Natural killer cell treated with Interleukin-12 subunit alpha and Interleukin-12 subunit beta and Interleukin-15 and Interleukin-18, amount 100 ng/mL, for 72 hours (primary cell): Measurements from ENCODE around the gene SLCO3A1. TPM values are rescaled to one million over a fixed set of nuclear protein-coding genes. Genes with fewer than 3 reads are reported as not detected.
"Not testable (repeated sequence)": the region's sequence is repeated elsewhere in the genome, so short reads cannot be mapped to it uniquely, and the experiment has no call there.

Experiments
- ATAC-seq, 2 donors: fragments of 150-1000 bp; cut with Tn5 transposase in 1 of 2; sonication (Bioruptor Pico), chemical (Tn5 transposase) in 1 of 2; 2 replicates each; pipeline ENCODE4 v1.10.0; 2021
- DNase-seq: peaks from one replicate; pipeline ENCODE4 v3.0.0; 2022; ENCODE audit warnings: low spot score
- H3K27ac Mint-ChIP-seq, 2 donors: 1 replicate in 1 of 2; 2 replicates in 1 of 2; pipeline ENCODE4 v1.8.0; 2022; ENCODE audit warnings: mixed read lengths in 2 of 2, mild to moderate bottlenecking in 1 of 2, moderate library complexity in 1 of 2
- H3K27me3 Mint-ChIP-seq, 2 donors: 1 replicate in 1 of 2; 2 replicates in 1 of 2; pipeline ENCODE4 v1.8.0; 2022; ENCODE audit warnings: mixed read lengths in 2 of 2
- H3K36me3 Mint-ChIP-seq: one replicate; pipeline ENCODE4 v1.8.0; 2022; ENCODE audit warnings: mixed read lengths
- H3K4me1 Mint-ChIP-seq, 2 donors: 1 replicate in 1 of 2; 2 replicates in 1 of 2; pipeline ENCODE4 v1.8.0; 2022; ENCODE audit warnings: low read depth in 2 of 2, mixed read lengths in 2 of 2, mild to moderate bottlenecking in 1 of 2
- H3K4me3 Mint-ChIP-seq: one replicate; pipeline ENCODE4 v1.8.0; 2022; ENCODE audit warnings: mixed read lengths
- H3K9me3 Mint-ChIP-seq: 2 replicates; pipeline ENCODE4 v1.8.0; 2022; ENCODE audit warnings: mixed read lengths
- total RNA-seq, 2 donors: library from RNA; stranded (reverse); gene quantifications; one replicate each; pipeline ENCODE4 v1.2.3, GENCODE V29; 2022

Gene SLCO3A1
- total RNA-seq, 2 donors from 2014 or later = 10.4 to 12.5 TPM

DNA sequence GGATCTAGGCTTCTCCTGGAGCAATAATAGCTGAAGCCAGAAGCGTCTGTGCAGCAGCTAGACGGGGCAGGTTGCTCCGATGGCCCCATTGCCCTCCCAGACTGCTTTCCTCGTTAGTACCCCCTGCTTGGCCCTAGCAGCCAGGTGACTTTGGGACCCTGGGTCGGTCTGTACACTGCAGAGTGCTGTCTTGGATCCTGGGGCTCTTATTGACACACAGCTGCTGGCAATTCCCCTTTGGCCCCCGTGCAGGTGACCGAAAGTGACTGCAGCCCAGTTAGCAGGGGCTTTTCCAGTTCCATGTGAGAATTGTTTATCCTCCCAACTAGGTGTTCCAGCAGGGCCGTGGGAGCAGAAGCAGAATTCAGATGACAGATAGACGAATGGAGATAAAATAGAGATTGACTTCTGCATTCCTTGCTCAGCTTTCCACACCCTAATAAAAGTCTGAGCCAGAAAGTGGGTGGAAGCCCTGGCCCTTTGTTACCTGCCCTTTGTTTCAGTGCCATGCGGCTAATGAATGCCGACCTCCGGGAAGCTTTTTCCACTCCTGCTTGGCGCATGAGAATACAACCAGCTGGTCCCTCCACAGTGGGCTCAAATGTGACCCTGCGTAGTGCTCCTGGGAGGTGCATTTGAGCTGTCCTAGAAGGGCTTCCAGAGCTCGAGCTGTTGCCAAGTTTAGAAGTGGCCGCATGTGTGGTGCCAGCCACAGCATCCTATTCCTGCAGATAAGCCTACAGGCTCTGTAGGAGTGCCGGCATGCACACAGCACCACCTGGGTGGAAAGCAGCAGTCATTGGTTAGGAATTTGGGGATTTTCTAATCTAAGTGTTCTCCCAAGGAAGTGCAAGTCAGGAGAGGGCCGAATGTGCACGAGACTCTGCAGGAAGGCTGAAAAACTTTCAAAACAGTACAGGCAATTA is 94.4 kb downstream of the SLCO3A1 start:
- Mint-ChIP-seq H3K27me3 (no peaks in the 10 kb centered on the region), H3K4me1 (peaks cover 65 to 66% of the 10 kb centered on the region in 2 donors), H3K4me3 (no peak overlapping the region), H3K27ac (peak overlapping the region; percentile 27 to 88), H3K9me3 (no peaks in the 10 kb centered on the region), H3K36me3 (no peaks in the 10 kb centered on the region)
- DNase-seq = no peak
- no peak for ATAC-seq

DNA sequence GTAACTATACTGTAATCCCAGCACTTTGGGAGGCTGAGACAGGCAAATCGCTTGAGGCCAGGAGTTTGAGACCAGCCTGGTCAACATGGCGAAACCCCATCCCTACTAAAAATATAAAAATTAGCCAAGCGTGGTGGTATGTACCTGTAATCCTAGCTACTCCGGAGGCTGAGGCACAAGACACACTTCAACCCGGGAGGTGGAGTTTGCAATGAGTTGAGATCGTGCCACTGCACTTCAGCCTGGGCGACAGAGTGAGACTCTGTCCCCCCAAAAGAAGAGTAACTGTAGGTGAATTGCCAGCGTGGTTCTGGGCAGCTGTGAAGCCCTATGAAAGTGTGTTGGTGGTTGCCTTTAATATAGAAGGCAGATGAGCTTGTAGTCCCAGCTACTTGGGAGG is 95.9 kb downstream of the SLCO3A1 start:
- H3K4me1 Mint-ChIP-seq = peaks cover 64 to 66% of the 10 kb centered on the region in 2 donors
- DNase-seq = no peak
- H3K9me3 Mint-ChIP-seq = no peaks in the 10 kb centered on the region
- no peaks in the 10 kb centered on the region for H3K27me3 Mint-ChIP-seq
- no peak overlapping the region for H3K4me3 Mint-ChIP-seq
- H3K27ac Mint-ChIP-seq = peak overlapping the region in 1 of 2 donors; percentile 61
- no peaks in the 10 kb centered on the region for H3K36me3 Mint-ChIP-seq
- ATAC-seq = no peak

DNA sequence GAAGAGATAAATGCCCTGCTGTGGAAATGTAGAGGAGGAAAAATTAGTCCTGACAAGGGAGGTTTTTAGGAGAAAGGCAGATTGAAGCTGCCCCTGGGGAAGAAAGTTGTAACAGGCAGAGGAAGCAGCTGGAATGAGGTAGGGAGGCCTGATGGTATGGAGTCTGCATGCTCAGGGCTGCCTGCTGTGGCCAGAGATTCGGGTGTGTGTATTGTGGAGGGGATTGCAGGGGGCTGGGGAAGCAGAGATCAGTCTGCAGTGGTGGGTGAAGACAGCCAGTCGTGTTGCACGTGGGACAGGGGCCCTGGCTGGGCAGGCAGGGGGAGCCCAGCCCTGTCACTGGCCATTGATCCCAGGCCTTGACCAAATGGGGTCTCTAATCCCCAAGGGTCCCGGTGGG is 96.5 kb downstream of the SLCO3A1 start:
- Mint-ChIP-seq H3K36me3 (no peaks in the 10 kb centered on the region), H3K27ac (no peak overlapping the region), H3K4me3 (no peak overlapping the region), H3K9me3 (no peaks in the 10 kb centered on the region), H3K27me3 (no peaks in the 10 kb centered on the region), H3K4me1 (peaks cover 71 to 72% of the 10 kb centered on the region in 2 donors)
- ATAC-seq (no peak), DNase-seq (no peak)

GRCh38 chr15:91950631-91951329 is 97.3 kb downstream of the SLCO3A1 start:
- Mint-ChIP-seq H3K27ac (peak overlapping the region in 1 of 2 donors; percentile 13), H3K27me3 (no peaks in the 10 kb centered on the region), H3K9me3 (no peaks in the 10 kb centered on the region), H3K4me3 (no peak overlapping the region), H3K4me1 (peaks cover 70 to 72% of the 10 kb centered on the region in 2 donors), H3K36me3 (no peaks in the 10 kb centered on the region)
- ATAC-seq = no peak
- DNase-seq = no peak

DNA sequence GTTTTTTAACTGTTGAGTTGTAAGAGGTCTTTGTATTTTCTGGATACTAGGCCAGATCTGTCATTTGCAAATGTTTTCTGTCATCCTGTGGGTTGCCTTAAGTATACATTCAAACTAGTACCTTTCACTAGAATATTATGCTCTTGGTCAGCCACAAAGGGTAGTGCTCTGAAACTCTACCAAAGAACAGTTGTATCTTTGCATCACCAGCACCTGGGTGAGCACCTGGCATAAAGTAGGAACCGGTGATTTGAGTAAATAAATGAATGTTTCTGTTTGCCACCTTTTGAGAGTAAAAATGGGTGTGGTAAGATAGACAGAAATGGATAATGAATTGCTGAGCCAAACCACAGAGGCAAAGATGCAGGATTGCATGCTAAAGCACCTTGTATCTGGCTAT is 98.7 kb downstream of the SLCO3A1 start:
- H3K9me3 Mint-ChIP-seq = no peaks in the 10 kb centered on the region
- H3K4me1 Mint-ChIP-seq = peaks cover 57 to 66% of the 10 kb centered on the region in 2 donors
- ATAC-seq (no peak), DNase-seq (no peak)
- H3K36me3 Mint-ChIP-seq = no peaks in the 10 kb centered on the region
- H3K27me3 Mint-ChIP-seq = no peaks in the 10 kb centered on the region
- H3K27ac Mint-ChIP-seq = peak overlapping the region in 1 of 2 donors; percentile 13
- H3K4me3 Mint-ChIP-seq = no peak overlapping the region

GRCh38 chr15:91953432-91953831 is 99.9 kb downstream of the SLCO3A1 start:
- ATAC-seq (peak in 1 of 2 donors; percentile 43), DNase-seq (no peak)
- Mint-ChIP-seq H3K4me3 (no peak overlapping the region), H3K27me3 (no peaks in the 10 kb centered on the region), H3K36me3 (no peaks in the 10 kb centered on the region), H3K4me1 (peaks cover 56 to 61% of the 10 kb centered on the region in 2 donors), H3K27ac (peak overlapping the region in 1 of 2 donors; percentile 87), H3K9me3 (no peaks in the 10 kb centered on the region)

DNA sequence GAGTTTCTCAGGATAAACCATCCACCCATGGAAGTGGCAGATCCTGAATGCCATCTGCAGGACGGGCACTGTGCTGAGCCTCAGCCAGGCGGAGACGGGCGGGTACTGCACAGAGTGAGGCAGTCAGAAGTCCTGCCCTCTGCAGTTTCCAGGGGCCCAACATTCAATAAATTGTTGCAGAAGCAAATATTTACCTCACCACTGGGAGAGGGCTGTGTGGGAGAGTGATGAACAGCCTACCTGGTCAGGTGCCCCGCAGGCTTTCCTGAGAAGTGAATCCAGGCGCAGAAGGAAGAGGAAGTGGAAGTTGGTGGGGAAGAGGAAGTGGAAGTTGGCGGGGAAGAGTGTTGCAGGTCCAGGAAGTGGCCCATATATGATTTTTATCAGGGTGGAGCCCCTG is 100.8 kb downstream of the SLCO3A1 start:
- DNase-seq (no peak), ATAC-seq (no peak)
- Mint-ChIP-seq H3K27ac (peak overlapping the region; percentile 43 to 73), H3K4me3 (peak overlapping the region; percentile 18), H3K36me3 (no peaks in the 10 kb centered on the region), H3K4me1 (peaks cover 51 to 62% of the 10 kb centered on the region in 2 donors), H3K27me3 (no peaks in the 10 kb centered on the region), H3K9me3 (no peaks in the 10 kb centered on the region)

DNA sequence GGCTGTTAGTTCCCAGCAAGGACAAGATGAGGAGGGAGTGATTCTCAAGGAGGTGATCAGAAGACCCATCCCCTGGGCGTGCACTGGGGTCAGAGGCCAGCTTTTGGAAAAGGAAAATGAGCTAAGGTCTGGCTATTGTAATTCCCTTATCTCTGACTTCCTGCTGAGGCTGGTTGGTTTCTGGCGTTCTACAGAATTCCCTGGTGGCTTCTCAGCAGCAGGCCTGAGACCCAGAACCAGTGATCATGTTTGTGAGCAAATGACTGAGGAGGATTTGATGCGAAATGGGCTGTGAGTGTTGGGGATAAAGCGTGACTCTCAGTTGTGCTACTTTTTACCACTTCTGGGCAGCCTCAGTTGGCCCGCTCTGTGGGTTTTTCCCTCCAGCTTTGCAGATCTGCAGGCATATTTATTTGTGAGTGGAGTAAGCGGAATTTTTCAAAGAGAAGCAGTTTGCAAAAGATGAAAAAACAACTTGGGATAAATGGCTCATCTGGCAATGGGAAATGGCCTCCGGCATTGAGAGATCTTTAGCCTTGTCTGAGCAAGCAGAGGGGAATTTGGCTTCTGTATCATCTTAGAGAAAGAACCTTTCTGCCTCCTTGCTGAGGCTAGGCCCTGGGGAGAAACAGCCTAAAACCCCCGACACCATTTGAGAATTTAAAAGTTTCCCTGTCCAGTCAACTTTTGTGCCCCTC is 102.7 kb downstream of the SLCO3A1 start:
- no peak for DNase-seq
- H3K27ac Mint-ChIP-seq = no peak overlapping the region
- H3K4me1 Mint-ChIP-seq = peaks cover 45 to 51% of the 10 kb centered on the region in 2 donors

GRCh38 chr15:91961357-91961756 is 107.8 kb downstream of the SLCO3A1 start:
- H3K36me3 Mint-ChIP-seq = no peaks in the 10 kb centered on the region
- DNase-seq (no peak), ATAC-seq (no peak)
- no peaks in the 10 kb centered on the region for H3K9me3 Mint-ChIP-seq
- peaks cover 25 to 39% of the 10 kb centered on the region in 2 donors for H3K4me1 Mint-ChIP-seq
- no peak overlapping the region for H3K27ac Mint-ChIP-seq
- no peaks in the 10 kb centered on the region for H3K27me3 Mint-ChIP-seq
- H3K4me3 Mint-ChIP-seq = no peak overlapping the region

More for the DNA sequence above, 102.7 kb downstream of the SLCO3A1 start:
- Mint-ChIP-seq H3K4me3 (no peak overlapping the region), H3K27me3 (no peaks in the 10 kb centered on the region), H3K9me3 (no peaks in the 10 kb centered on the region), H3K36me3 (no peaks in the 10 kb centered on the region)
- ATAC-seq = no peak

- Mint-ChIP-seq H3K4me1 (peaks cover 25 to 37% of the 10 kb centered on the region in 2 donors), H3K4me3 (peak overlapping the region; percentile 58), H3K27ac (peak overlapping the region in 1 of 2 donors; percentile 8)
- DNase-seq, H3K36me3 Mint-ChIP-seq, H3K9me3 Mint-ChIP-seq, ATAC-seq, H3K27me3 Mint-ChIP-seq: not testable (repeated sequence)
These were observed 110.2 kb downstream of the SLCO3A1 start for GRCh38 chr15:91963747-91964146.

GRCh38 chr15:91965501-91966193 is 112.1 kb downstream of the SLCO3A1 start:
- Mint-ChIP-seq H3K27ac (no peak overlapping the region), H3K27me3 (no peaks in the 10 kb centered on the region), H3K4me3 (no peak overlapping the region), H3K36me3 (no peaks in the 10 kb centered on the region), H3K9me3 (no peaks in the 10 kb centered on the region), H3K4me1 (peaks cover 25 to 37% of the 10 kb centered on the region in 2 donors)
- DNase-seq (no peak), ATAC-seq (no peak)

GRCh38 chr15:91966194-91966552 is 112.7 kb downstream of the SLCO3A1 start:
- H3K9me3 Mint-ChIP-seq = no peaks in the 10 kb centered on the region
- peaks cover 24 to 34% of the 10 kb centered on the region in 2 donors for H3K4me1 Mint-ChIP-seq
- no peaks in the 10 kb centered on the region for H3K36me3 Mint-ChIP-seq
- no peak overlapping the region for H3K27ac Mint-ChIP-seq
- DNase-seq (no peak), ATAC-seq (no peak)
- H3K4me3 Mint-ChIP-seq = no peak overlapping the region
- no peaks in the 10 kb centered on the region for H3K27me3 Mint-ChIP-seq

- H3K27me3 Mint-ChIP-seq = no peaks in the 10 kb centered on the region
- peaks cover 21 to 31% of the 10 kb centered on the region in 2 donors for H3K4me1 Mint-ChIP-seq
- no peak overlapping the region for H3K27ac Mint-ChIP-seq
- no peak for DNase-seq
- no peaks in the 10 kb centered on the region for H3K9me3 Mint-ChIP-seq
- no peaks in the 10 kb centered on the region for H3K36me3 Mint-ChIP-seq
- no peak for ATAC-seq
- H3K4me3 Mint-ChIP-seq = no peak overlapping the region
These were observed 114.6 kb downstream of the SLCO3A1 start for GRCh38 chr15:91967935-91968606.
